GM19238 (cell line): ENCODE results near the gene LRRC73.
A peak's percentile ranks its signal among the peaks of the same experiment; 100 is the strongest.
"Not testable (repeated sequence)": the region's sequence is repeated elsewhere in the genome, so short reads cannot be mapped to it uniquely, and the experiment has no call there.

ENCODE experiments used
- DNase-seq: peaks from one replicate; pipeline ENCODE4 v3.0.0; 2011; ENCODE audit warnings: low spot score; ENCODE audit not compliant: insufficient read length

LRRC73 gene

GRCh38 chr6:43511824-43512415 is 1.8 kb upstream of the LRRC73 start:
- DNase-seq, result no peak

- DNase-seq, result no peak
Measured at GRCh38 chr6:43510827-43511163, 649 bp upstream of the LRRC73 start.

- no peak for DNase-seq
Measured at GRCh38 chr6:43509142-43509983, 783 bp downstream of the LRRC73 start.

GRCh38 chr6:43508481-43509141 is 1.5 kb downstream of the LRRC73 start:
- no peak for DNase-seq

- DNase-seq, result peak; percentile 80
Measured at GRCh38 chr6:43506667-43507471, 3.3 kb downstream of the LRRC73 start.

GRCh38 chr6:43506171-43506570 is 4.0 kb downstream of the LRRC73 start:
- no peak for DNase-seq

- DNase-seq, result no peak
Measured at GRCh38 chr6:43505718-43506117, 4.4 kb downstream of the LRRC73 start.

- no peak for DNase-seq
Measured at GRCh38 chr6:43504756-43505593, 5.2 kb downstream of the LRRC73 start.

- DNase-seq, result no peak
Measured at GRCh38 chr6:43503443-43503842, 6.7 kb downstream of the LRRC73 start.

- no peak for DNase-seq
Measured at GRCh38 chr6:43502666-43503065, 7.5 kb downstream of the LRRC73 start.

- no peak for DNase-seq
Measured at GRCh38 chr6:43500921-43501320, 9.2 kb downstream of the LRRC73 start.

- no peak for DNase-seq
Measured at GRCh38 chr6:43499028-43499815, 10.9 kb downstream of the LRRC73 start.

GRCh38 chr6:43498291-43498690 is 11.9 kb downstream of the LRRC73 start:
- not testable (repeated sequence) for DNase-seq

- DNase-seq, result no peak
Measured at GRCh38 chr6:43497689-43498088, 12.5 kb downstream of the LRRC73 start.

GRCh38 chr6:43497129-43497396 is 13.1 kb downstream of the LRRC73 start:
- no peak for DNase-seq

- DNase-seq, result no peak
Measured at GRCh38 chr6:43496370-43497128, 13.6 kb downstream of the LRRC73 start.

GRCh38 chr6:43495409-43495941 is 14.7 kb downstream of the LRRC73 start:
- DNase-seq, result no peak

- DNase-seq, result no peak
Measured at GRCh38 chr6:43494766-43495165, 15.4 kb downstream of the LRRC73 start.

- DNase-seq, result no peak
Measured at GRCh38 chr6:43494321-43494720, 15.8 kb downstream of the LRRC73 start.
